HG03354 (cell line): ENCODE data around the gene PAQR7.

Source experiments
- ATAC-seq: cut with Tn5 transposase; IDR thresholded peaks from one replicate; pipeline ENCODE4 v1.9.1; 2021; ENCODE audit warnings: mild to moderate bottlenecking; ENCODE audit not compliant: unreplicated experiment, poor library complexity, severe bottlenecking

The PAQR7 gene

DNA sequence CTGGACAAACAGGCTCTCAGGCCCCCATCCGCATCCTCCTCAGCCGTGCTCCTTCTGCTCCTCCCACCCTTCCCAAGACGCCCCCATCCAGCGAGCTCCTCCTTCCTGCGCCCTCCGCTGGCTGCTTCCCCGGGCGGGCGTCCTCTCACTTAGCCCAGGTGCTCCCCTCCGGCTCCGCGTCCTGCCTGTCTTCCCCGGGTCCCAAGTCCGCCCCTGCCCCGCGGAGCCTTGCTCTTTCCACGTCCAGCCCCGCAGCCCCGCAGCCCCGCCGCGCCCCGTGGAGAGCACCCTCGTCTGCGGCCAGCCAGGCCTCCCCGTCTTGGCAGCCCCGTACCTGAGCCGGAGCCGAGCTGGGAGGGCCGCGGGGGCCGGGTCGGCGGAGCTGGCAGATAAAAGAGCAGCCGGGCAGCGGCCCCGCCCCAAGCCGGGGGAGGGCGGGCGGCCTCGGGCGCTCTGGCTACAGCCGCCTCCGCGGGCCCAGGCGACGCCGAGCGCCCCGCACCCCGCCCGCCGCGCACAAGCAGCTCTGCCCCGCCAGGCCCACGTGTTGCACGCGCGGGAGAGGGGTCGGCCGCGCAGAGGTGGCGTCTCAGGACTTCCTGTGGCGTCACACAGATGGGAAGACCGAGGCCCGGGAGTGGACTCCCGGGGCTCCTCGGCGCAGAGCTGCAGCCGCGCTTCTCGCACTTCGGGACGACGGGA, at the start of gene PAQR7:
Gene PAQR7, minus strand, starts transcription at position 555 of the 702 bp plus-strand sequence. CDS start 11,869 bp downstream, outside the sequence.
- ATAC-seq, result peak; percentile 69

- ATAC-seq, result no peak
Measured at GRCh38 chr1:25924454-25924853, 48.9 kb upstream of the PAQR7 start.

GRCh38 chr1:25922971-25923552, 47.6 kb upstream of the PAQR7 start:
- no peak for ATAC-seq

GRCh38 chr1:25922056-25922970, 46.8 kb upstream of the PAQR7 start:
- no peak for ATAC-seq

DNA sequence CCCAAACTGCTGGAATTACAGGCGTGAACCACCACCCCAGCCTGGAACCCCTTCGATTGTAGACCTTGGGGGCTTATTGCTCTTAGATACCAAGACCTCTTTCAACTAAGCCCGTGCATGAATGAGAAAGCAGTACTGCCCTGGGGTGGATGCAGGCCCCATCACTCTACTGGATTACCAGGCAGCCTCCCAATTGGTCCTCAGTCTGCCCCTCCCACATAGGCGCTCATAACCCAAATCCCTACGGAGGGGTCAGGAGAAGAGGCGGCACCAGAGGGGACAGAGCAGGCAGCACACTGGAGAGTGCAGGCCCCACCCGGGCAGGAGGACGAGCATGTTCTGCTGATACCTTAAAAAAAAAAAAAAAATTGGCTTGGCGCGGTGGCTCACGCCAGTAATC, 43.1 kb upstream of the PAQR7 start:
- ATAC-seq, result no peak

- no peak for ATAC-seq
Measured at GRCh38 chr1:25917996-25918395, 42.5 kb upstream of the PAQR7 start.

- no peak for ATAC-seq
Measured at GRCh38 chr1:25916460-25916859, 41.0 kb upstream of the PAQR7 start.

DNA sequence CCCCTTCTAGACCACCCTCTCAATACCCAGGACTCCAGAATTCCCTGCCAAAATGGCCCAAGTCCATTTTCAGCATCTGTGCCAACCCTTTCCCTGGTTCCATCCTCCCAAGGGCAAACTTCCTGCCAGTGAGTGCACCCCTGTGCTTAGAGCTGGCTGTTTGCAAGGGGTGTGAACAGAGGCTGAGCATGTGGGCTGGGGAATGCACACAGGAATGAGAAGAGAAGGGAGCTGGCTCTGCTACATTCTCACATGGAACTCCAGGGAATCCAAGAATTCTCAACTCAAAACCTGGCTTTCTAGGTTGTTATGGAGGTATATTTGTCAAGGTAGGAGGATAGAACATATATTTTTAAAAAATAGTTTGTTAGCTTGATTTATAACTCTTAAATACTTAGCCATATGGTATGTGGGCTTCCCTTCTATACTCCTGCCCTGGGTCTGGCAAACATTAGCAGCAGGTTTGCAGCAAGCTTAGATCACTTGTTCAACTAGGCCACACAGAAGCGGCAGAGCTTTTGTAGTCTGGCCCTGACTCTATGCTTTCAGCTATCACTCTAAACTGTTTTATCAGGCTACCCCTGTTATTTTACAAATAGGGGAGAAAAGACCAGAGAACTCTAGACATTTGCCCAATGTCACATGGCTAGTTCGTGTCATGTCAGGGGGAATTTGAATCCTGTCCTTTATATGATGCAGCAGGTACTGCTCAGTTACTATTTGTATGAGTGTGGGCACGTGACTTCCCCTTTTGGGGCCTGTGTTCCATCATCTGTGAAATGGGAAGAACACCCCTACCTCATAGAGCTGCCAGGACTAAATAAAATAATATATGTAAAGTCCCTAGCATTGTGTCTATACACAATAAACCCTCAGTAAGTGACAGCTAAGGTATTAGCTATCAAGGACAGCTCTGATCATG, 38.8 kb upstream of the PAQR7 start:
- no peak for ATAC-seq

DNA sequence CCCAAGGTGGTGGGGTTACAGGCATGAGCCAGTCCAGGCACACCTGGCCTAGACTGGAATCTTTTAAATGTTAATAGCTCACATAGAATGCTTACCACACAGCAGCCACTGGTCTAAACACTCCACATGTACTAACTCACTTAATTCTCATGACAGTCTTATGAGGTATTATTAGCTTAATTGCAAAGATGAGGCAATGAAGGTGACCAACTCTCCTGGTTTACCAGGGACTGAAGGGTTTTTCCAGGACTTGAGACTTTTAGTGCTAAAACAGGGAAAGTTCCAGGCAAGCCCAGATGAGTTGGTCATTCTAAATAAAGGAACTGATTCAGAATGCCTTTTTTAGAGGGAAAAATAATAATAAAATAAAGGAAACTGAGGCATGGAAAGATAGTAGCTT, 37.7 kb upstream of the PAQR7 start:
- ATAC-seq, result no peak

- no peak for ATAC-seq
Measured at GRCh38 chr1:25912076-25912831, 36.7 kb upstream of the PAQR7 start.

GRCh38 chr1:25911162-25911561, 35.7 kb upstream of the PAQR7 start:
- ATAC-seq, result no peak

DNA sequence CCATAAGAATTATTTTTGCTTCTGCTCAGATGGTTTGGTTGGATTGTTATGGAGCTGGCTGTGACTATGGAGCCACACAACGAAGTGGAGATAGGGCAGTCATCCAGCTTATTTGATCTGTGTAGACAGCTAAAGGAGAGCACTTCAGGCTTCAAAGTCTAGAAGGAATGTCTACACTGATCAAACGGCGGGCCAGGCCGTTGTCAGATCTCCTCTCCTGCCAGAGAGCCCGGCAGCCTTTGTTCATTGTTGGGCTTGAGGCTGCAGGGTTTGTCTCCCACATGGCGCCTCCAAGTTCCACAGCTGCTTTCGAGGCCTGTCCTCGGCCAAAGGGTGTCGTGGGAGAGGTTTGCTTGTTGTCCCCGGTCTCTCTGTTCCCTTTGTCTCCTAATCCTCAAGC, 33.5 kb upstream of the PAQR7 start:
- ATAC-seq, result no peak

DNA sequence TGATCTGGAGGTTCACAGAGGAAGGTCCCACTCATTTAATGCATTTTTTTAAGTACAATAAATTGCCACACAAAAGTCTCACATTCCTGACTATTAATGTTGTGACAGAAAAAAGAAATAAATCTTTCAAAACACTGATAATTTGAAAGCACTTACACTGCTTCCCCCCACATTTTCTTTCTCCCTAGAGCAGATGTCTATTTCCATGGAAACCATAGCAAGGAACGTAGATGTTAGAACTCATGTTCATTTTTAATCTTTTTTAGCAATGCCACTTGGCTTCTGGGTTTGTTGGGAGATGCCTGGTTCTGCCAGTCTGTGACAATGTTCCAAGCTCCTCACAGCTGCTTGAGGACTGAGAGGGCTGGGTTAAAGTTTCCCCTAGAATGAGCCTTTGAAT, 32.7 kb upstream of the PAQR7 start:
- ATAC-seq, result no peak

DNA sequence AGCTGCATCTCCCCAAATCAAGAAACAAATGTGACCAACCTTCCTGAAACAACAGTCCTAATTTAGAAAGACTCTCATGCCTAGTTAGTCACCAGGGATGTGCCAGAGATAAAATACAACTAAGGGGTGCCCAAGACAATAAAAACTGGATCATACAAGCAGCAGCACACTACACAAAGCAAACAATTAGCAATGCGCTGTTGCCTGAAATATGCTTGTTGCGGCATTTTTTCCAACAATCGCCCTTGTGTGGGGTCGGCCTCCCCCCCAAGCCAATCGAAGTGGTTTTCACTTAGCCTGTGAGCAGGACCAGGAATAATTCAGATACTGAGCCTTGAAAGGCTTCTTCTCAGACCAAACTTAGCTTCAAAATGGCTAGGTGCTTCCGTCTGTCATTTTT, 32.1 kb upstream of the PAQR7 start:
- no peak for ATAC-seq

DNA sequence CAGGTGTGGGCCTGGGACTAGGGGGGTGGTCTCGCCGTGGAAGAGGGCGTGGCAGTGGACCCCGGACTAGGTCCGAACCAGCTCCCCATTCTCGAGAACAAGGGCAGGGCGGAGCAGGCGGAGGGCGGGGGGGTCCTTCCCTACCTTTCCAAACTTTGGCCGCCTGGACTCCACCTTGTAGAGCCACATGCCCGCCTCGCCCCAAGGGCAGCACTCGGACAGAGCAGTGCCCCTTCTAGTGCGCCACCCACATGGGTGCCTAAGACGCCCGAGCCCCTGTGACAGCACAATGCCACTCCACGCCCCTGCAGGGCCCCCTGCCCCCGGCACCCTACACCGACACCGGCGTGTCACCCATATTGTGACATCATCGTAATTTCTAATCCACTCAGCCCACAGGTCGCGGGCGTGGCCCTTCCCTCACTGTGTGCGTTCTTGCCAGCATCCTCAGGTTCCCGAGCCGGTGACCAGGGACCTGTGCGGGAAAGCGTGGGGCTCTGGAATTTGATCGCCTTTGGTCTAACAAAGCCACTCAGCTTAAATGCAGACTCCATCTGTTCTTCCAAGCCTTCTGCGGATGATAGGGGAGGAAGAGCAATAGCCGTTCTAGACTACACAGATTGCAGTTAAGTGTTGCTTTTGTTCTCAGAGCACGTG, 31.3 kb upstream of the PAQR7 start:
- ATAC-seq, result no peak

- ATAC-seq, result peak; percentile 70
Measured at GRCh38 chr1:25905680-25906643, 30.5 kb upstream of the PAQR7 start, which contains the start of gene STMN1. Gene STMN1, minus strand, starts transcription at chr1:25906419. Its CDS starts 1,743 bp downstream, at chr1:25904676.

- ATAC-seq, result peak; percentile 77
Measured at GRCh38 chr1:25904943-25905679, 29.6 kb upstream of the PAQR7 start.
